HG03025 (cell line): ENCODE results near the gene PNKP.
"Not testable (repeated sequence)": the region's sequence is repeated elsewhere in the genome, so short reads cannot be mapped to it uniquely, and the experiment has no call there.

Source experiments
- ATAC-seq: cut with Tn5 transposase; IDR thresholded peaks from one replicate; pipeline ENCODE4 v1.9.1; 2021; ENCODE audit warnings: mild to moderate bottlenecking, moderate library complexity; ENCODE audit not compliant: unreplicated experiment, low FRiP score

The PNKP gene

DNA sequence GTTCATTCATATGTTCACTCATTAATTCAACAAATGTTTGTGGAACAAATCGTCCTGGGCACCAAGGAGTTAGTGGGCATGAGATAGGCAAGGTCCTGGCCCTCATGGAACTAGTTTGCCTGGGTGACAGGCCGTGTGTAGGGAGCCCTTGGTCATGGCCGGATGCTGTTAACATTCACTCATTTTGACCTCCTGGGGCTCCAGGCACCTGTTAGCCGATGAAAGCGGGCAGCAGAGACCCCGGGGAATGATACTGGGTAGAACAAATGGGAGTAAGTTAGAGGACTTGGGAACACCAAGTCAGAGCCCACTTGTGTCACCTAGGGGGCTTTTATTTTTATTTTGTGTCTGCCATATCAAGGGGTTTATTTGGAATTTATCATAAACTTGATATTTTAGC, 42.7 kb downstream of the PNKP start:
- ATAC-seq, result no peak

DNA sequence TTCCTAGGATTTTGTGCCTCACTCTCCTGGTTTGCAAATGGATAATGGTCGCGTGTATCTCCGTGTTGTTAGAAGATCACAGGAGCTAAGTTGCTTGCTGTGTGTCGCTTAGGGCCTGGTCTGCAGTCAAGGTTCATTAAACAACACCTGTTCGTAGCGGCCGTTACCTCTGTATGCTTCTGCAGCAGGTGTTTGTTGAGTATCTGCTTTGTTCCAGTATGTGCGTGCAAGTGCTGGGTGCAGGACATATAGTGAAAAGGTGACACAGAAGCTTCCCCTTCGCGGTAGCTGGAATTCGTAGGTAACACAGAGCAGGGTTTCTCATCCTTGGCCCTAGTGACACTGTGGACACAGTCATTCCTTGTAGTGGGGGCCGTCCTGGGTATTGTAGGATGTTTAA, 43.9 kb downstream of the PNKP start:
- no peak for ATAC-seq

DNA sequence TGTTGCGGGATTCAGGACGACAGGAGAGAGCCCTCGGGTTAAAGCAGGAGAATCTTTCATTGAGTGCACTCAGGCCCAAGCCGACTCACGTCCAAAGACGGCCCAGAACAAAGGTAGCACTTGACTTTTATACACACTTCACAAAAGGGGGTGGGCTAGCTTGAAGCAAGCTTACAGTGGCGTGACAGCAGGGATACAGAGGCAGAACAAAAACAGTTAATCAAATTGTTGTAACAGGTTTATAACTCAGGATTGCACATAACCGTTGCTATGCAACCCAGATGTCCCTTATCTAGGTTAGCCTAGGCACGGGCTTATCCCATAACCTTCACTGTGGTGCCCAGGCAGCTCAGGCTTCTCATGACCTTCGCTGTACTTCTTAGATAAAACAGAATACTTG, 47.3 kb downstream of the PNKP start:
- no peak for ATAC-seq

DNA sequence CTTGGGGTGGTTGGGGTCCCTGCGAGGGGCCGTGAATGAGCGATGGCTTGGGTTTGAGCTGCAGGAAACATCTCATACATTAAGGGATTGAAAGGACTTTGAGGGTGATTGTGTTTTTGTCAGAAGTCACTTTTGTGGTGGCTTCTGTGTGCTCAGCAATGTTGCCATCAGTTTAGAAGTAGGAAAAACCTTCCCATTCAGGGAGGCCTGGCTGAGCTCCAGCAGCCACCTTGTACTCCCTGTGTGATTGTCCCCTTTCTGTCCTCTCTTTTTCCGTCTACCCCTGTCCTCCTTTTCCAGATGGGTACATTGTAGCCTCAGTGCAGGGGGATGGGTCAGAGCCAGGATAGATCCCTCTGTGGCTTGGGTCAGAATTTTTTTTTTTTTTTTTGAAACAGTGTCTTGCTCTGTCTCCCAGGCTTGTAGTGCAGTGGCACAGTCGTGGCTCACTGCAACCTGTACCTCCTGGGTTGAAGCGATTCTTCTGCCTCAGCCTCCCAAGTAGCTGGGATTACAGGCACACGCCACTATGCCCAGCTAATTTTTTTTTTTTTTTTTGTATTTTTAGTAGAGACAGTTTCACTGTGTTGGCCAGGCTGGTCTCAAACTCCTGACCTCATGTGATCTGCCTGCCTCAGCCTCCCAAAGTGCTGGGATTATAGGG, 47.8 kb downstream of the PNKP start:
- ATAC-seq, result not testable (repeated sequence)

DNA sequence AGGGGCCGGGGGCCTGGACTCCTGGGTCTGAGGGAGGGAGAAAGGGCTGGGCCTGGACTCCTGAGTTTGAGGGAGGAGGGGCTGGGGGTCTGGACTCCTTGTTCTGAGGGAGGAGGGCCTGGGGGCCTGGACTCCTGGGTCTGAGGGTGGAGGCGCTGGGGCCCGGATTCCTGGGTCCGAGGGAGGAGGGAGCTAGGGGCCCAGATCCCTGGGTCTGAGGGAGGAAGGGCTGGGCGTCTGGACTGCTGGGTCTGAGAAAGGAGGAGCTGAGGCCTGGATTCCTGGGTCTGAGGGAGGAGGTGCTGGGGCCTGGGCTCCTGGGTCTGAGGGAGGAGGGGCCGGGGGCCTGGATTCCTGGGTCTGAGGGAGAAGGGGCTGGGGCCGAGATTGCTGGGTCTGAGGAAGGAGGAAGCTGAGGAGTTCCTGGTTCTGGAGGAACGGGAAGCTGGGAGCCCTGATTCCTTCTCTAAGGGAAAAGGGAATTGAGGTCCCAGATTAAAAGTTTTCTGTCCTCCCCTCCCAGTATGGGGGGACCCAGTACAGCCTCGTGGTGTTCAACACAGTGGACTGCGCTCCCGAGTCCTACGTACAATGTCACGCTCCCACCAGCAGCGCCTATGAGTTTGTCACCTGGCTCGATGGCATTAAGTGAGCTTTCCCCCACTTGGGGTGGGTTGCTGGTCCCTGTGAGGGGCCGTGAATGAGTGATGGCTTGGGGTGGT, 48.6 kb downstream of the PNKP start:
- no peak for ATAC-seq

DNA sequence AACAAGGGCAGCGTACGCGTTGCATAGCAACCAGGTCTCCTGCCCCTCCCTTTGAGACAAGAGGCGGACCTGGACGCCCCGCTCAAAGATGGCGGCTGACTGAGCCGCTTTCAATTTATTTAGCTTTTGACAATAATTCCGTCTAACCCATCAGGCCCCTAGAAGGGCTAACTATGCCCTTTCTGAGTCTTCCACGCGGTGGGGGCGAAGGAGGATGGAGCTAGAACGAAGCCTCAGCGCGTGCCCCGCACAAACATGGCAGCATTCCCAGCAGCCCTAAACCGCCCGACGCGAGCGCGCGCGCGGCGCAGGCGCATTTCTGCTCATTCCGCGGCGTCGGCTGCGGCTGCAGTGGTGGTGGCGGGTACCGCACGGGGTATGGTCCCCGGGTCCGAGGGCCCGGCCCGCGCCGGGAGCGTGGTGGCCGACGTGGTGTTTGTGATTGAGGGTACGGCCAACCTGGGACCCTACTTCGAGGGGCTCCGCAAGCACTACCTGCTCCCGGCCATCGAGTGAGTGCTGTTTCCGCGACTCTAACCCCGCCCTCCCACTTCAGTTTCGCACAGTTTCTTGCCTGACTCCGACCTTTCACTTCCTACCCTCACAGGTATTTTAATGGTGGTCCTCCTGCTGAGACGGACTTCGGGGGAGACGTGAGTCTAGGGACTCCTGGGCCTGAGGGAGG, 49.3 kb downstream of the PNKP start, which contains the start of gene MED25:
MED25 (plus strand) TSS at position 326 of the 685 bp plus-strand sequence; CDS start at position 379, 53 bp downstream.
- ATAC-seq, result peak; percentile 54

DNA sequence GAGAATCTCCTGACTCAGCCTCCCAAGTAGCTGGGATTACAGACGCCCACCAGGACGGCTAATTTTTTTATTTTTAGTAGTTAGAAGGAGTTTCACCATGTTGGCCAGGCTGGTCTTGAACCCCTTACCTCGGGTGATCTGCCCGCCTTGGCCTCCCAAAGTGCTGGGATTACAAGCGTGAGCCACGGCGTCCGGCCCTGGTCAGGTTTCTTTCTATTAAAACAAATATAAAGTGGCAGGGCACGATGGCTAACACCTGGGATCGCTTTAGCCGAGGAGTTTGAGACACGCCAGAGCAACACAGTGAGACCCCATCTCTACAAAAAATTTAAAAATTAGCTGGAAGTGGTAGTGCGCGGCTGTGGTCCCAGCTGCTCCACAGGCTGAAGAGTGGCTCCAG, 50.8 kb downstream of the PNKP start:
- ATAC-seq, result no peak

DNA sequence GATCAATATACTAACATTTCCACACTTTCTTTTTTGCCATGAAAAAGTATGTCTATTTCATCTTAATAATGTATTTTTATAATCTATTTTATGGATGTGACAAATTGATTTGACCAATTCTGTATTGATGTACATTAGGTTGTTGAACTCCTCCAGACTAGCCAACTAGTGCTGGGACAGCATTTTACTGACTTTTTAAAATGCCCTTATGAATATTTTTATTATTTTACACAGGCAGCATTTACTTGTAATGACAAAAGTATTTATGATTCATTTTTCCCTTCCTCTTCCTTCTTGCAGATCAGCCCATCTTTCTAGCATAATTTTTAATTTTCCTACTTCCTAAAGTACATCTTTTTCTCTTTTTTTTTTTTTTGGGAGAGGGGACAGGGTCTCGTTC, 53.4 kb downstream of the PNKP start:
- ATAC-seq, result no peak

DNA sequence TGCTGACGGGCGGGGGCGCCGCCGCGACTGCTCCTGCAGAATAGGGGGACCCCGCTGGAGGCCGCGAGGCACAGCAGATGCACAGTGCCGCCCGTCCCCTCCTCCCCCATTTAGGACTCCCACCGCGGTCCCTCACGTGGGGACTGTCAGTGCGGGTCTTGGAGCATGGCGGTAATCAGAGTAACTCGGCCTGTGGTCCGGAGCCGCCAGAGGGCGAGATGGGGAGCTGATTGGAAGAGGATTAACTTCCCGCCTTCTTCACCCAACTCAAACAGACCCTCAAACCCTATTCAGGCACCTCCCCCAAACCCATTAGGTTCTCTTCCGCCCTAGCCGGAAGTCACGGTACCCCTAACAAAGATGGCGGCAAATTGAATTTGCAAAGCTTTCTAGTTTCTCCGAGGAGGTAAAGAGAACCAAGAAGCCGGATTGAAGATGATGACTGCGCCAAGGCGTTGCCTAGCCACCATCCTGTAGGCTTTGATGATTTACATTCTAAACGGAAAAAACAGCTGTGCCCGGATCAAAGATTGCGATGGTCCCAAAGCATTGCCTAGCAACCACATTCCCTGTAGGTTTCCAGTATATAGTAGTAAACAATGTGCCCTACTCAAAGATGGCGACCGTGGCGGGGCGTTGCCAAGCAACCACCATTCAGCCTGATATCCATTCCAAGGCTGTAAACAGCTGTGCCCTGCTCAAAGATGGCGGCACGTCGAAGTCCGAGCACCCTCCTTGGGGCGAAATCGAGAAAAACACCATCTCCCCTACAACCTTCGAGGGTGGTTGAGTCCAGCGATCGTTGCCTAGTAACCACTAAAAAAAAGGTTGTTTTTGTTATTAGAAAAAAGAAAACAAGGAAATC, 54.1 kb downstream of the PNKP start, which contains the start of gene FUZ:
FUZ (minus strand) TSS at position 296 of the 865 bp plus-strand sequence; CDS start at position 110, 186 bp downstream.
- ATAC-seq, result no peak

DNA sequence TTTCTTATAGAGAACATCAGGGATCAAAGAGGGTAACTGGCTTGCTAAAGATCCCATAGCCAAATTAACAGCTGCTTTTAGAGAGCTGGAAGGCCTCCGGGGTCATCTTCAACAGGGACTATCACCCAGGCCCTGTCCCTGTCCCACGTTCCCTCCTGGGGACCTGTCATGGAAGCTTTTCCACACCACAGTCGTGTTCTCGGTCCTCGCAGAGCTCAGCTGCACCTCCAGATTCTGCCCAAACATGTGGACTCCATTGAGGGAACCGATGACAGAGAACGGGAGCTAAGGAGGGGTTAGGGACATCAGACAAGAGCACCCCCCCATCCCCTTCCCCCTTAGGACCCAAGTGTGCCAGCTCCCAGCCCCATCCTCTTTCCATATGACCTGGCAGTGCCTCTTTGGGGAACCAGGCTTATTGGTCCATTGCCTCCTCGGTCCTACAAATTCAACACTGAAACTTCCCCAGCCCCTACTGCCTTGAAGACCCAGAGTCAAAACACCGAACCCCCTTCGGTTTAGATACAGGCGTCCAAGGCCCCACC, 54.9 kb downstream of the PNKP start:
- ATAC-seq, result no peak

DNA sequence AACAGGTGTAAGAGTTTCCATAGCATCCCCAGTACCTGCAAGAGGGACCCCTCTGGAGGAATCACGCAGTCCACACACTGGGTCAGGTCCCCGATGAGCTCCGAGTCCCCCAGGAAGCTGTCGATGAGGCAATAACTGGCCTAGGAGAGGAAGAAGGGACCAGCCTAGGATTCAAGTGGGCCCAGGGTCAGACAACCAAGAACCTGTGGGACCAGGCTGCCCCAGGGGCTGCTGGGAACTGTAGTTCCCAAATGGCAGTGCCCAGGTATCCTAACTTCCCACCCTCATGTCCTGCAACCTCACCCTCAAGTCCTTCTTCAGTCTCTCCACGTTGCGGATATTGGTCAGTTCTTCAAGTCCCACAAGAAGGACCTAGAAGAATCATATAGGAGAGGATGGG, 56.0 kb downstream of the PNKP start:
- no peak for ATAC-seq
